ENCODE data around the gene MEX3B.

DNA sequence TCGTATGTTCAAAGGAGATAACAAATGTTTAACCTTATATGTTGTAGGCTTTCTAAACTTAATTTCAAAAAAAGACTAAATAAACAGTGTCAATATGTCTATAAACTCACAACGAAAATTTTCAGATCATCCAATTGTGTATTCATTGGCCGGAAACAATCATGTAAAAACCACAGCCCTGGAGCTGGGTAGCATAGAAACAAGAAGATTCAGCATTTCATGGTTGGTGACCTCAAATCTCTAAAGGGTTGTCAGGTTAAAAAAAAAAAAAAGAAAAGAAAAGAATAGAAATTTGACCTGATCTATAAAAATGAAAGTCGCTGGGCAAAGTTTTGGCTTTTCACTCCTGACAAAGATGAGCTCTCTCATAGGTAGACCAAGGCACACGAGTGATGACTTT lies 13.9 kb downstream of the MEX3B start:
- TF ChIP-seq SIN3A (IDR thresholded peaks at IDR 0.05; ENCODE audit: borderline replicate concordance, low read depth, low read length): no peak
- no peak for TF ChIP-seq REST (IDR thresholded peaks at IDR 0.05; ENCODE audit: low read depth, low read length)
- no peak for TF ChIP-seq POLR2AphosphoS5 (IDR thresholded peaks at IDR 0.05; ENCODE audit: low read depth, low read length)
- TF ChIP-seq GATA2 (CRISPR knock-in tag; IDR thresholded peaks at IDR 0.05): no peak
- TF ChIP-seq, protein P1, sequence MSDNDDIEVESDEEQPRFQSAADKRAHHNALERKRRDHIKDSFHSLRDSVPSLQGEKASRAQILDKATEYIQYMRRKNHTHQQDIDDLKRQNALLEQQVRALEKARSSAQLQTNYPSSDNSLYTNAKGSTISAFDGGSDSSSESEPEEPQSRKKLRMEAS (IDR thresholded peaks at IDR 0.05; ENCODE audit: low read depth): no peak
- no peak for TF ChIP-seq CTCF (IDR thresholded peaks at IDR 0.05)
- no peak for TF ChIP-seq RAD21 (IDR thresholded peaks at IDR 0.05; ENCODE audit: low read length)
- TF ChIP-seq TEAD4 (IDR thresholded peaks at IDR 0.05; ENCODE audit: borderline replicate concordance, insufficient read depth): no peak
- TF ChIP-seq TCF12 (IDR thresholded peaks at IDR 0.05): no peak
